Measurements from ENCODE around the gene ARPC4. TPM values are rescaled to one million over a fixed set of nuclear protein-coding genes. Genes with fewer than 3 reads are reported as not detected.
A peak's percentile ranks its signal among the peaks of the same experiment; 100 is the strongest.

Gene ARPC4
- total RNA-seq, 2 donors from 2014 or later: 33.6 to 57.1 TPM

DNA sequence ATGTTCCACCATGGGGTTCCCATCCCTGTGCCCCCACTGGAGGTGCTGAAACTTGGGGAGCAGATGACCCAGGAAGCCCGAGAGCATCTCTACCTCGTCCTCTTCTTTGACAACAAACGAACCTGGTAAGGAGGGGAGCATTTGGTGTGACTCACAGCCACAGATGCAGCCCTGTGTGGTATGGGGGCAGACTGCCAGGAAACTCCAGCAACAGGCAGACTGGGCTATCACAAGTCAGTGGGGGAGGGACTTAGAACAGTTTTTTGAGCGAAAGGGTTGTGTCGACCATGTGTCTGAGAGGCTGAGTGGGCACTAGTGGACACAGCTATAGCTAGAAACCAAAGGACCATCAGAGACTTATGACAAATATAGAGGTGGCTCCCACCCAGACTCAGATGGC, 46.6 kb upstream of the ARPC4 start:
- WGBS, 2 donors: 65 to 71% methylated on average over 3 to 5 of the region's 5 CpGs
- intact Hi-C loops (cut with DNase I): no loop called here
- H3K27me3 ChIP-seq: no peaks in the 10 kb centered on the region
- TF ChIP-seq, protein P1, sequence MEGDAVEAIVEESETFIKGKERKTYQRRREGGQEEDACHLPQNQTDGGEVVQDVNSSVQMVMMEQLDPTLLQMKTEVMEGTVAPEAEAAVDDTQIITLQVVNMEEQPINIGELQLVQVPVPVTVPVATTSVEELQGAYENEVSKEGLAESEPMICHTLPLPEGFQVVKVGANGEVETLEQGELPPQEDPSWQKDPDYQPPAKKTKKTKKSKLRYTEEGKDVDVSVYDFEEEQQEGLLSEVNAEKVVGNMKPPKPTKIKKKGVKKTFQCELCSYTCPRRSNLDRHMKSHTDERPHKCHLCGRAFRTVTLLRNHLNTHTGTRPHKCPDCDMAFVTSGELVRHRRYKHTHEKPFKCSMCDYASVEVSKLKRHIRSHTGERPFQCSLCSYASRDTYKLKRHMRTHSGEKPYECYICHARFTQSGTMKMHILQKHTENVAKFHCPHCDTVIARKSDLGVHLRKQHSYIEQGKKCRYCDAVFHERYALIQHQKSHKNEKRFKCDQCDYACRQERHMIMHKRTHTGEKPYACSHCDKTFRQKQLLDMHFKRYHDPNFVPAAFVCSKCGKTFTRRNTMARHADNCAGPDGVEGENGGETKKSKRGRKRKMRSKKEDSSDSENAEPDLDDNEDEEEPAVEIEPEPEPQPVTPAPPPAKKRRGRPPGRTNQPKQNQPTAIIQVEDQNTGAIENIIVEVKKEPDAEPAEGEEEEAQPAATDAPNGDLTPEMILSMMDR (IDR thresholded peaks at IDR 0.05): no peak
- TF ChIP-seq POLR2A (IDR thresholded peaks at IDR 0.05): no peak
- no peak for ATAC-seq
- H3K4me3 ChIP-seq: no peak overlapping the region
- peaks cover 0 to 48% of the 10 kb centered on the region in 2 donors for H3K36me3 ChIP-seq (replicated peaks in 1 of 2; ENCODE audit: insufficient read depth in 1 of 2, low read depth in 2 of 2)
- no peak for DNase-seq
- no peak overlapping the region for H3K27ac ChIP-seq
- H3K4me1 ChIP-seq: peaks cover 22% of the 10 kb centered on the region
- no peaks in the 10 kb centered on the region for H3K9me3 ChIP-seq

DNA sequence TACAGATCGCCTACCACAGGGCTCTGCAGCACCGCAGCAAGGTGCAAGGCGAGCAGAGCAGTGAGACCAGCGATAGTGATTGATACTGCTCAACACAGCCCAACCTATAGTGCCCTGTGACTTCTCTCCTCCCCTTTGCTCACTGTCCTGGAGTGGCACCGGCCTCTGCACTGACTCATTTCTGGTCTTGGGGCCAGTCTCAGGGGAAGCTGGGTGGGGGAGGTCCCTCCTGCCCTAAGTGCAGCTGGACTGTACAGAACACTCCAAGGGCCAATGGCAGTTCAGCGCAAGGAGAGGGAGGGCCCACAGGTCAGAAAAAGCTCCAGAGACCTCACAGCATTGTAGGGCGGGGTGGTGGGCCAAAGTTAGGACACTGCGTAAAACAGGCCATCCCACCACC, 45.6 kb upstream of the ARPC4 start:
- 92 to 93% methylated on average over 8 of the region's 8 CpGs for WGBS, 2 donors
- no peak for ATAC-seq
- DNase-seq: no peak
- TF ChIP-seq, protein P1 (IDR thresholded peaks at IDR 0.05): no peak
- TF ChIP-seq POLR2A (IDR thresholded peaks at IDR 0.05): no peak
- intact Hi-C loops (cut with DNase I): no loop called here
- no peaks in the 10 kb centered on the region for H3K9me3 ChIP-seq
- H3K4me1 ChIP-seq: peaks cover 26% of the 10 kb centered on the region
- H3K36me3 ChIP-seq (replicated peaks in 1 of 2; ENCODE audit: insufficient read depth in 1 of 2, low read depth in 2 of 2): peaks cover 0 to 40% of the 10 kb centered on the region in 2 donors
- no peak overlapping the region for H3K27ac ChIP-seq
- H3K27me3 ChIP-seq: no peaks in the 10 kb centered on the region
- H3K4me3 ChIP-seq: no peak overlapping the region

DNA sequence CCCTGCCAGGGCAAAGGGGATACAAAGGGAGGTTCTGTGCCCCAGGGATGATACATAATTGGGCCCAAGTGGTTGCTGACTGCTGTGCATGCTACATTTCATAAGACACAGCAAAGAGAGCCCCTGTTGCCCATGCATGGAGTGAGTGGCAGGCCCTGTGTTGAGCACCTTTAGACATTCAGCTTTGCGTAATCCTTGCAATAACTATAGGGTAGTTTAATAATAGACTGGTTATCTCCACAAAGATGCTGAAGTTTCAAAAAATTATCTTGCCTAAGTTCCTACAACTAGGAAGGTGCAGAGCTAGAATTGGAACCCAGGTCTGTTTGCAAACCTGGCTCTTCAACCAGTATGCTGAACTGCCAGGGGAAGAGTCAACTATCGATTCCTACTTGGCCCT, 44.9 kb upstream of the ARPC4 start:
- Histone ChIP-seq H3K27me3 (no peaks in the 10 kb centered on the region), H3K9me3 (no peaks in the 10 kb centered on the region), H3K36me3 (replicated peaks in 1 of 2; ENCODE audit: insufficient read depth in 1 of 2, low read depth in 2 of 2) (peaks cover 0 to 33% of the 10 kb centered on the region in 2 donors), H3K4me1 (peaks cover 26% of the 10 kb centered on the region), H3K27ac (no peak overlapping the region), H3K4me3 (no peak overlapping the region)
- DNase-seq (no peak), ATAC-seq (no peak)
- 96 to 100% methylated on average over 1 to 2 of the region's 2 CpGs for WGBS, 2 donors
- intact Hi-C loops (cut with DNase I): no loop called here
- TF ChIP-seq POLR2A (IDR thresholded peaks at IDR 0.05): no peak
- TF ChIP-seq, protein P1 (IDR thresholded peaks at IDR 0.05): no peak

DNA sequence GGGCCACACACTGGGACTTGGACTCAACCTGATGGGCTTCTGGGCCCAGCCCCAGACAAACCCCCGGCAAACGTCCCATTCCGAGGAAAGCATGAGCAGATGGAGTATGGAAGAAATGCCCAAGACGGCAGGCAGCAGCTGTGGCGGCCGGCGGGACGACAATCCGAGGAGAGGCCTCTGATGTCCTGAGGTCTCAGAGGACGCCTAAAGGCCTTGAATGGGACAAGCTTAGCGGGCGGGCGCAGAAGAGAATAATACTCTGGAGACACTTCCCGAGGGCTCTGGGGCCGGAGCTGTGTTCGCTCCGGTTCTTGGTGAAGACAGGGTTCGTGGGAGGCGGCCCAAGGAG, 43.6 kb upstream of the ARPC4 start:
- TF ChIP-seq POLR2A (IDR thresholded peaks at IDR 0.05): no peak
- TF ChIP-seq, protein P1 (IDR thresholded peaks at IDR 0.05): no peak
- H3K36me3 ChIP-seq (replicated peaks in 1 of 2; ENCODE audit: insufficient read depth in 1 of 2, low read depth in 2 of 2): peaks cover 0 to 22% of the 10 kb centered on the region in 2 donors
- H3K27me3 ChIP-seq: no peaks in the 10 kb centered on the region
- H3K9me3 ChIP-seq: no peaks in the 10 kb centered on the region
- WGBS, 2 donors: 5 to 7% methylated on average over 16 to 19 of the region's 19 CpGs
- intact Hi-C loops (cut with DNase I): no loop called here
- ATAC-seq (peak; percentile 25), DNase-seq (no peak)
- H3K4me1 ChIP-seq: peaks cover 26% of the 10 kb centered on the region
- H3K4me3 ChIP-seq: peak overlapping the region; percentile 23 to 64
- peak overlapping the region; percentile 73 to 96 (median 86) for H3K27ac ChIP-seq
